Fibroblast of lung (primary cell): ENCODE results near the gene MAP3K9. TPM values are rescaled to one million over a fixed set of nuclear protein-coding genes. Genes with fewer than 3 reads are reported as not detected.

Experiments
- DNase-seq, 2 donors: peaks; one replicate each; pipeline versions ENCODE4 v3.0.0 to v3.0.0-alpha.2; 2010; ENCODE audit warnings: low read depth in 2 of 2
- H2AFZ ChIP-seq: 2 replicates; pipeline ENCODE4 v1.5.1; 2012; ENCODE audit warnings: low read length, control low read depth, inconsistent platforms
- H3K27ac ChIP-seq: 2 replicates; pipeline ENCODE4 v1.5.1; 2011; ENCODE audit warnings: low read length, control low read depth; ENCODE audit not compliant: insufficient read depth
- H3K27me3 ChIP-seq: 2 replicates; pipeline ENCODE4 v1.5.1; 2011; ENCODE audit warnings: mild to moderate bottlenecking, low read length; ENCODE audit not compliant: control insufficient read depth, insufficient read depth
- H3K36me3 ChIP-seq: 2 replicates; pipeline ENCODE4 v1.5.1; 2011; ENCODE audit warnings: low read length; ENCODE audit not compliant: control insufficient read depth, insufficient read depth
- H3K4me1 ChIP-seq: 2 replicates; pipeline ENCODE4 v1.5.1; 2011; ENCODE audit warnings: low read length; ENCODE audit not compliant: control insufficient read depth, insufficient read depth; ENCODE audit errors: extremely low read depth
- H3K4me2 ChIP-seq: 2 replicates; pipeline ENCODE4 v1.5.1; 2011; ENCODE audit warnings: low read length, control low read depth; ENCODE audit not compliant: insufficient read depth; ENCODE audit errors: extremely low read depth
- H3K4me3 ChIP-seq, 4 experiments: fragments of 200-600 bp in 1 of 4; sonication (generic) in 1 of 4; replicated peaks in 1 of 4; 2 replicates each; pipeline ENCODE4 v1.5.1; 2011 to 2016; ENCODE audit warnings: low read length in 4 of 4, low read depth in 3 of 4, mild to moderate bottlenecking in 3 of 4, control low read depth in 2 of 4, inconsistent platforms in 1 of 4, mixed read lengths in 1 of 4; ENCODE audit not compliant: insufficient read depth in 1 of 4; ENCODE audit errors: control extremely low read depth in 1 of 4
- H3K79me2 ChIP-seq: 2 replicates; pipeline ENCODE4 v1.5.1; 2012; ENCODE audit warnings: mild to moderate bottlenecking, low read length, inconsistent platforms; ENCODE audit not compliant: control insufficient read depth, insufficient read depth
- H3K9ac ChIP-seq: 2 replicates; pipeline ENCODE4 v1.5.1; 2011; ENCODE audit warnings: mild to moderate bottlenecking, low read length, control low read depth; ENCODE audit not compliant: insufficient read depth
- H3K9me3 ChIP-seq: 2 replicates; pipeline ENCODE4 v1.5.1; 2012; ENCODE audit warnings: low read depth, low read length; ENCODE audit not compliant: control insufficient read depth, insufficient read depth
- H4K20me1 ChIP-seq: 2 replicates; pipeline ENCODE4 v1.5.1; 2011; ENCODE audit warnings: low read length; ENCODE audit not compliant: control insufficient read depth, insufficient read depth; ENCODE audit errors: extremely low read depth
- CTCF ChIP-seq, 2 donors: IDR thresholded peaks in 1 of 2; conservative IDR thresholded peaks in 1 of 2; 1 replicate in 1 of 2; 2 replicates in 1 of 2; pipeline ENCODE4 v1.5.1; 2011 to 2012; ENCODE audit warnings: low read length in 2 of 2, control low read depth in 1 of 2, inconsistent platforms in 1 of 2, low read depth in 1 of 2, mild to moderate bottlenecking in 1 of 2
- EZH2 ChIP-seq: IDR thresholded peaks from 2 replicates; pipeline ENCODE4 v1.5.1; 2012; ENCODE audit warnings: low read length, control low read depth, mild to moderate bottlenecking; ENCODE audit errors: missing control alignments
- polyA plus RNA-seq, 2 donors: library from polyadenylated mRNA; depleted of rRNA in 1 of 2; stranded (reverse) in 1 of 2; unstranded in 1 of 2; fragments of >200 nt; gene quantifications; 2 replicates each; pipeline ENCODE4 v1.2.1, GENCODE V29; 2011 to 2012; ENCODE audit warnings: missing spikeins in 1 of 2
- total RNA-seq: library from RNA; depleted of rRNA; stranded (reverse); fragments of >200 nt; gene quantifications from 2 replicates; pipeline ENCODE4 v1.2.1, GENCODE V29; 2014

The MAP3K9 gene
- total and polyA plus RNA-seq, 2 donors (not counting 1 experiment from before 2014, with no cell fraction given) = 0.17 to 0.27 TPM

DNA sequence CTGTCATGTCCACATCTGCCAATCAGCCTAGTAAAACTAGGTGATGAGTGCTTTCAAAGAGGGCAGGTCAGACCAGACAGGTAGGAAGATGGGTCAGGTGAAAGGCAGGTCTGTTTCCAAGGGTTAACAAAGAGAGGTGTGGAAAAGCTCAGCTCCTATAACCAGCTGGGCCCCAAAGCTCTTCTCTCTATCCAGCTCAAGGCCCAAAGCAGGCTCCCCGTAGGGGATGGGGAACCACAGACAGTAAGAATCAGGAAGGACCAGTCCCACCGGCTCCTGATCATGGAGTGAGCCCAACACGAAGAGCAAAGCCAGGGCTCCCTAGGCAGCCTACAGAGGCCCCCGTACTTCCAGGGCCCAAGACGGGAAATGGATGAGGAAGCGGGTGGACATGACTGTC lies 84.4 kb downstream of the MAP3K9 start:
- Histone ChIP-seq H3K79me2 (no peaks in the 10 kb centered on the region), H3K4me3 (no peak overlapping the region), H3K27me3 (no peaks in the 10 kb centered on the region), H3K4me1 (no peaks in the 10 kb centered on the region), H3K9me3 (no peaks in the 10 kb centered on the region), H3K9ac (no peak overlapping the region), H3K36me3 (no peaks in the 10 kb centered on the region), H3K4me2 (no peak overlapping the region), H3K27ac (no peak overlapping the region), H4K20me1 (no peaks in the 10 kb centered on the region), H2AFZ (no peak overlapping the region)
- TF ChIP-seq EZH2 (no peak), CTCF (conservative IDR thresholded peaks at IDR 0.05 in 1 of 2, IDR thresholded peaks at IDR 0.05 in 1 of 2; ENCODE audit: low read depth in 1 of 2, low read length in 2 of 2) (no peak)
- DNase-seq = no peak

DNA sequence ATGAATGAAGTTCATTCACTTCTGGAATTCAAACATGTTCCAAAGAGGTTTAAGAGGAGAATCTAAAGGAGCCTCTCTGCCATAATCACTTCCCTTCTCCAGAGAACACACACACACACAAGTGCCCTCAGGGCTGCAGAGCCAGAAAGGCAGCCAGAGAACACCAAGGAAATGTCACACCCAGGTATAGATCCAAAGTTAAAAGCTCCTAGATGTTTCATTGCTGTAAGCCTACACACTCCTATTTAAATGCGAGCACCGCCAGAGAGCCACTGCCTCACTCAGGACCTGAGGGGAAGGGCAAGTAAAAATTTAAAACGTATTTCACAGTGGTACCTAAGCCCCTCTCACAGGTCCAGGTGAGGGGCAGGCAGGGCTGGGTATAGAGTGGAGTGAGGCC lies 85.2 kb downstream of the MAP3K9 start:
- Histone ChIP-seq H3K36me3 (no peaks in the 10 kb centered on the region), H3K4me2 (no peak overlapping the region), H3K27ac (no peak overlapping the region), H3K4me3 (no peak overlapping the region), H3K4me1 (no peaks in the 10 kb centered on the region), H3K9me3 (no peaks in the 10 kb centered on the region), H4K20me1 (no peaks in the 10 kb centered on the region), H3K79me2 (no peaks in the 10 kb centered on the region), H3K27me3 (no peaks in the 10 kb centered on the region), H3K9ac (no peak overlapping the region), H2AFZ (no peak overlapping the region)
- no peak for DNase-seq
- TF ChIP-seq EZH2 (no peak), CTCF (conservative IDR thresholded peaks at IDR 0.05 in 1 of 2, IDR thresholded peaks at IDR 0.05 in 1 of 2; ENCODE audit: low read depth in 1 of 2, low read length in 2 of 2) (no peak)

DNA sequence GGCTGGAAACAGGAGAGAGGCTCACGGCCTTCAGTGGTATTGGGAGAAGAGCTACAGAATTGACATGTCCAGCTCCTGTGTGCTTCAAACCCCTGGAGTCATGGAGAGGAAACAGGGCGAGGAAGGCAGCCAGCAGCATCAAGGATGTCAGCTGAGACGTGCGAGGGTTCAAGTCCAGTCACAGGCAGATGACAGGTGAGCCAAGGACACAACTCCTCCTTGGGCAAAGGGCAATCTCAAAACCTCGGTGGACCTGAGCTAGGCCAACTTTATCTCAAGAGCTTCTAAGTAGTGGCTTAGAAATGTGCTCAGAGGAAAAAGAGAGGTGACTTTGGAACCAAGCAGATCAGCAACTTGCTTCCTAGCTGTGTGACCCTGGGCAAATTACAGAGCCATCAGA lies 86.0 kb downstream of the MAP3K9 start:
- Histone ChIP-seq H3K4me2 (no peak overlapping the region), H3K9ac (no peak overlapping the region), H2AFZ (no peak overlapping the region), H3K4me3 (no peak overlapping the region), H3K79me2 (no peaks in the 10 kb centered on the region), H3K4me1 (no peaks in the 10 kb centered on the region), H4K20me1 (no peaks in the 10 kb centered on the region), H3K27ac (no peak overlapping the region), H3K9me3 (no peaks in the 10 kb centered on the region), H3K27me3 (no peaks in the 10 kb centered on the region), H3K36me3 (no peaks in the 10 kb centered on the region)
- DNase-seq = no peak
- no peak for TF ChIP-seq CTCF (conservative IDR thresholded peaks at IDR 0.05 in 1 of 2, IDR thresholded peaks at IDR 0.05 in 1 of 2; ENCODE audit: low read depth in 1 of 2, low read length in 2 of 2)
- no peak for TF ChIP-seq EZH2
